Epithelial cell of esophagus (primary cell): Measurements from ENCODE around the gene GNG8.

Source experiments
- DNase-seq: peaks from one replicate; pipeline ENCODE4 v3.0.0; 2010; ENCODE audit warnings: low read depth
- H3K4me3 ChIP-seq: 2 replicates; pipeline ENCODE4 v1.5.1; 2011; ENCODE audit warnings: mild to moderate bottlenecking, low read length, control low read depth
- CTCF ChIP-seq: IDR thresholded peaks from 2 replicates; pipeline ENCODE4 v1.5.1; 2011; ENCODE audit warnings: low read depth, mild to moderate bottlenecking, low read length, control low read depth, inconsistent platforms; ENCODE audit not compliant: insufficient read depth; ENCODE audit errors: missing control alignments

Gene GNG8

GRCh38 chr19:46610851-46611770 is 24.9 kb downstream of the GNG8 start:
- no peak for DNase-seq
- no peak for TF ChIP-seq CTCF
- H3K4me3 ChIP-seq, result no peak overlapping the region

- TF ChIP-seq CTCF, result no peak
- no peak for DNase-seq
- H3K4me3 ChIP-seq, result no peak overlapping the region
These were observed 25.6 kb downstream of the GNG8 start for GRCh38 chr19:46610413-46610775.

- no peak overlapping the region for H3K4me3 ChIP-seq
- TF ChIP-seq CTCF, result no peak
- no peak for DNase-seq
These were observed 26.2 kb downstream of the GNG8 start for GRCh38 chr19:46609511-46610412.

- no peak overlapping the region for H3K4me3 ChIP-seq
- no peak for DNase-seq
- TF ChIP-seq CTCF, result no peak
These were observed 27.2 kb downstream of the GNG8 start for GRCh38 chr19:46608581-46609345.

GRCh38 chr19:46608178-46608577 is 27.8 kb downstream of the GNG8 start:
- TF ChIP-seq CTCF, result no peak
- no peak for DNase-seq
- no peak overlapping the region for H3K4me3 ChIP-seq

- TF ChIP-seq CTCF, result no peak
- no peak for DNase-seq
- H3K4me3 ChIP-seq, result no peak overlapping the region
These were observed 28.6 kb downstream of the GNG8 start for GRCh38 chr19:46607448-46607841.
